ENCODE data around the gene COL18A1. TPM values are rescaled to one million over a fixed set of nuclear protein-coding genes. Genes with fewer than 3 reads are reported as not detected.

Gene COL18A1
- total RNA-seq, 1 donor from 2014 or later = 150 TPM

DNA sequence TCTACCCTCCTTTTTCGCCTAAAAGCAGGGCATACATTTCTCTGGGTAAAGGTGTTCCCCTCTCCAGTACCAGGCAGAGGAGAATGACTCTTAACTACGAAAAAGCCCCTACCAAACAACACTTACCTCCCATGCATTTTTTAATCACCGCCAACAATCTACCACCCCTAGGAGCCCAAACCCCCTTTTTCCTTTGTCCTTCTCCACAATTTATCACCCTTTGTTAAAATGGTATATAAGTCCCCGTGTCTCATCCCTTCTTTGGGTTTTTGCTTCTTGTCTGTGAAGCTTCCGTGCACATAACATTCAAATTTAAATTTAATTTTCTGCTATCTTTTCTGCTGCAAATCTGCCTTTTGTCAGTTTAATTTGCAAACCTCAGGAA is 27.6 kb upstream of the COL18A1 start:
- H3K4me3 Mint-ChIP-seq = no peak overlapping the region
- H3K4me1 Mint-ChIP-seq (ENCODE audit: unreplicated experiment) = peaks cover 19% of the 10 kb centered on the region
- no peaks in the 10 kb centered on the region for H3K27me3 Mint-ChIP-seq
- no peak for DNase-seq (ENCODE audit: extremely low spot score, unreplicated experiment)
- H3K27ac Mint-ChIP-seq = peak overlapping the region; percentile 50
- no peaks in the 10 kb centered on the region for H3K9me3 Mint-ChIP-seq
- H3K36me3 Mint-ChIP-seq = no peaks in the 10 kb centered on the region
- TF ChIP-seq, protein P1, sequence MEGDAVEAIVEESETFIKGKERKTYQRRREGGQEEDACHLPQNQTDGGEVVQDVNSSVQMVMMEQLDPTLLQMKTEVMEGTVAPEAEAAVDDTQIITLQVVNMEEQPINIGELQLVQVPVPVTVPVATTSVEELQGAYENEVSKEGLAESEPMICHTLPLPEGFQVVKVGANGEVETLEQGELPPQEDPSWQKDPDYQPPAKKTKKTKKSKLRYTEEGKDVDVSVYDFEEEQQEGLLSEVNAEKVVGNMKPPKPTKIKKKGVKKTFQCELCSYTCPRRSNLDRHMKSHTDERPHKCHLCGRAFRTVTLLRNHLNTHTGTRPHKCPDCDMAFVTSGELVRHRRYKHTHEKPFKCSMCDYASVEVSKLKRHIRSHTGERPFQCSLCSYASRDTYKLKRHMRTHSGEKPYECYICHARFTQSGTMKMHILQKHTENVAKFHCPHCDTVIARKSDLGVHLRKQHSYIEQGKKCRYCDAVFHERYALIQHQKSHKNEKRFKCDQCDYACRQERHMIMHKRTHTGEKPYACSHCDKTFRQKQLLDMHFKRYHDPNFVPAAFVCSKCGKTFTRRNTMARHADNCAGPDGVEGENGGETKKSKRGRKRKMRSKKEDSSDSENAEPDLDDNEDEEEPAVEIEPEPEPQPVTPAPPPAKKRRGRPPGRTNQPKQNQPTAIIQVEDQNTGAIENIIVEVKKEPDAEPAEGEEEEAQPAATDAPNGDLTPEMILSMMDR (conservative IDR thresholded peaks at IDR 0.05) = no peak

DNA sequence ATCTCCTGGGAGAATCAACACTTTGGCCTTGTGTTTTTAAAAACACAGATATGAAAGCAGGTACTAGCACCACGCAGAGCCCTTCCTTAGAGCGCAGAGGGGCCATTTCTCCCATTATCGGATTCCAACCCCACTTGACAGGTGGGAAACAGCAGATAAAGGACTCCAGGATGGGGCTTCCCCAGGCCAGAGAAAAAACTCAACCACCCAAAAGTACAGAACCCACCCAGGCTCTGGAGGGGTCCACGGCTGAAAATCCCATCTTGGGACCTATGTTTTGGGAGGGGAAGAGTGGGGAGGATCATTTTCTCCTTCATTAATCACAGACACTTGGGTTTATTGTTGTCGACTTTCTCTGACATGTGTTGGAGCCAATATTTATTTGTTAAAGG is 27.1 kb upstream of the COL18A1 start:
- Mint-ChIP-seq H3K36me3 (no peaks in the 10 kb centered on the region), H3K27ac (peak overlapping the region; percentile 79), H3K27me3 (no peaks in the 10 kb centered on the region), H3K4me1 (ENCODE audit: unreplicated experiment) (peaks cover 23% of the 10 kb centered on the region), H3K9me3 (no peaks in the 10 kb centered on the region), H3K4me3 (peak overlapping the region; percentile 49)
- TF ChIP-seq, protein P1 (conservative IDR thresholded peaks at IDR 0.05) = no peak
- DNase-seq (ENCODE audit: extremely low spot score, unreplicated experiment) = no peak

DNA sequence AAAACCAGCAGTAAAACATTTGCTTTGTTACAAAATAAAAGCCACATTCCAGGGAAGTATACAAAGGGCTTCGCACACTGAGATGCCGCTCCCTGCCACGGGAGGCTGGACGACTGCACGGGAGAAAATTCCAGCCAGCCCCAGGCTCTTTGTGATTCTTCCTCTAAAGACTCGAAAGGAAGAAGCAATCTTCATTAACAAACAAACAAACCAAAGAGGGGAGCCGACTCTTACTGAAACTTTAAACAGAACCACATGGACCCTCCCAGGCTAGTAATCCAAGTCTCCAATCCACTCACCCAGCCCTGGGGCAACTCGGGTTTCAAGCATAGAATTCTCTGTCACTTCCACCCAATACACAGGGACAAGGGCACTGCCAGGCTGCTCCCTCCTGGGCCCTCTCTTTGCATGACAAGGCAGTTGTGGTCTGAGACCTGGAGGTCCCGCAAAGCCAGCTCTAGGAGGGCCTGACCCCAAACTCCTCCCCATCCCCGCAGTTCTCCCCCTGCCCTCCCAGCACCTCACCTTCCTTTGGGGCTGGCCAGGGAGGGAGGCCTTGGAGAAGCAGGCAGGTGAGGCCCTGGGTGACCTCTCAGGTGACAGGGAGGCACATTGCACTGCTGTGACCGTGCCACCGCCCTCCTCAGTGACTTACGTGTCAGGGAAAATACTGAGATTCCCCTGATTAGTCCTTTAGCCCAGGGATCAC is 26.6 kb upstream of the COL18A1 start:
- no peaks in the 10 kb centered on the region for H3K36me3 Mint-ChIP-seq
- peak overlapping the region; percentile 79 for H3K27ac Mint-ChIP-seq
- no peak for DNase-seq (ENCODE audit: extremely low spot score, unreplicated experiment)
- peaks cover 24% of the 10 kb centered on the region for H3K4me1 Mint-ChIP-seq (ENCODE audit: unreplicated experiment)
- H3K27me3 Mint-ChIP-seq = no peaks in the 10 kb centered on the region
- peak overlapping the region; percentile 49 for H3K4me3 Mint-ChIP-seq
- H3K9me3 Mint-ChIP-seq = no peaks in the 10 kb centered on the region
- TF ChIP-seq, protein P1 (conservative IDR thresholded peaks at IDR 0.05) = no peak

DNA sequence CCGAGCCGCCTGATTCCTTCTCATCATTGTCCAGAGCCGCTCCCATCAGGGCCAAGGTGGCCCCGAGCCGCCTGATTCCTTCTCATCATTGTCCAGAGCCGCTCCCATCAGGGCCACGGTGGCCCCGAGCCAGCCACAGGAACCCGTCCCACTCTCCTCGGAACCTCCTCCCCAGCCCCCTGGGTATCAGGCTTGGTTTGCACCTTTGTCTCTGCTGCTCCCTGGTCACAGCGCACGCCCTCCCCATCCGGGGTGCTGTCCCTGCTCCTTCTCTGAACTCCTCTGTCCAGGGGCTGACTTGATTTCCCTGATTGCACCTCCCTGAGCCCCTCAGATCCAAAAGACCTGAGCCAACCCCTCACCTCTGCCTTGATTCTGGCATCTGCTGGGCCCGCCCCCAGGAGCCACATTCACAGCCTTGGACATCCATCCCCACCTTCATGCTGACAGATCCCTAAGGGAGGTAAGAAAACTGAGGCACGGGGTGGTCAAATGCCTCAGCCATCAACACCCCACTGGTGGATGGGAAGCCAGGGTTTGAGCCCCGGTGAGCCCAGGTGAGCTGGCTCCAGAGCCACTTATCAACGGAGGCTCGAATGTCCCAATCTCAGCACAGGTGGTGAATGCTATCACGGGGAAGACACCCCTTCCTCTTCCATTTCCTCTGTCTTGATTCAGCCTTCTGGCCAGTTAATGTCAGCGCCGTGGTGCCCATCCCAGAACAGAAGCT is 25.6 kb upstream of the COL18A1 start:
- H3K36me3 Mint-ChIP-seq = no peaks in the 10 kb centered on the region
- DNase-seq (ENCODE audit: extremely low spot score, unreplicated experiment) = no peak
- H3K27me3 Mint-ChIP-seq = no peaks in the 10 kb centered on the region
- H3K4me1 Mint-ChIP-seq (ENCODE audit: unreplicated experiment) = peaks cover 24% of the 10 kb centered on the region
- TF ChIP-seq, protein P1 (conservative IDR thresholded peaks at IDR 0.05) = no peak
- no peak overlapping the region for H3K4me3 Mint-ChIP-seq
- no peaks in the 10 kb centered on the region for H3K9me3 Mint-ChIP-seq
- H3K27ac Mint-ChIP-seq = peak overlapping the region; percentile 21

DNA sequence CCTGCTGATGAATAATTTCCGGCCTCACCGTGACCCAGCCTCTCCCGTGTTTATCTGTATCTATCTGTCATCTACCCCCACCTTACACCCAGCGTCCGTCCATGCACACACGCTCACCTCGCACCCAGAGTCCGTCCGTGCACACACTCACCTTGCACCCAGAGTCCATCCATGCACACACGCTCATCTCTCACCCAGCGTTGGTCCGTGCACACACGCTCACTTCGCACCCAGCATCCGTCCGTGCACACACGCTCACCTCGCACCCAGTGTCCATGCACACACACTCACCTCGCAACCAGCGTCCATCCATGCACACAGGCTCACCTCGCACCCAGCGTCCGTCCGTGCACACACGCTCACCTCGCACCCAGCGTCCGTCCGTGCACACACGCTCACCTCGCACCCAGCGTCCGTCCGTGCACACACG is 25.0 kb upstream of the COL18A1 start:
- Mint-ChIP-seq H3K27ac (peak overlapping the region; percentile 21), H3K27me3 (no peaks in the 10 kb centered on the region), H3K36me3 (no peaks in the 10 kb centered on the region), H3K9me3 (no peaks in the 10 kb centered on the region), H3K4me3 (no peak overlapping the region), H3K4me1 (ENCODE audit: unreplicated experiment) (peaks cover 24% of the 10 kb centered on the region)
- DNase-seq (ENCODE audit: extremely low spot score, unreplicated experiment) = no peak
- TF ChIP-seq, protein P1 (conservative IDR thresholded peaks at IDR 0.05) = no peak
